MCF 10A (cell line): Measurements from ENCODE around the gene GOLGA8K. TPM values are rescaled to one million over a fixed set of nuclear protein-coding genes. Genes with fewer than 3 reads are reported as not detected.
"Not testable (repeated sequence)": the region's sequence is repeated elsewhere in the genome, so short reads cannot be mapped to it uniquely, and the experiment has no call there.

ENCODE experiments used
- BruUV-seq: library from RNA; stranded (reverse); fragments of 400-500 nt; replicated peaks from 2 replicates; lab custom pipeline; 2021; lab: Mats Ljungman, UMichigan
- CTCF ChIA-PET: fragments of 300-600 bp; sonication (Branson Sonifier 250); formaldehyde crosslinking; extraction: SDS; loops from one replicate; lab custom pipeline; 2021; ENCODE audit warnings: antibody characterized with exemption, inconsistent platforms; lab: Yijun Ruan, JAX
- POLR2A ChIA-PET: fragments of 300-600, 350-650 bp; sonication (Branson Sonifier 250); formaldehyde crosslinking; extraction: SDS; loops from one replicate; lab custom pipeline; 2020; ENCODE audit warnings: antibody characterized with exemption, inconsistent platforms; lab: Yijun Ruan, JAX
- DNase-seq: peaks from one replicate; pipeline ENCODE4 v3.0.0-alpha.2; 2018; ENCODE audit not compliant: unreplicated experiment
- H3K27ac Mint-ChIP-seq: one replicate; pipeline ENCODE4 v1.8.0; 2022; ENCODE audit warnings: mild to moderate bottlenecking, low read depth, mixed read lengths; ENCODE audit not compliant: unreplicated experiment
- H3K27me3 Mint-ChIP-seq: one replicate; pipeline ENCODE4 v1.8.0; 2022; ENCODE audit warnings: mixed read lengths; ENCODE audit not compliant: insufficient read depth, unreplicated experiment
- H3K36me3 Mint-ChIP-seq: one replicate; pipeline ENCODE4 v1.8.0; 2022; ENCODE audit warnings: mild to moderate bottlenecking, moderate library complexity, mixed read lengths; ENCODE audit not compliant: insufficient read depth, unreplicated experiment
- H3K4me1 Mint-ChIP-seq: one replicate; pipeline ENCODE4 v1.8.0; 2022; ENCODE audit warnings: mixed read lengths; ENCODE audit not compliant: insufficient read depth, unreplicated experiment
- H3K4me3 Mint-ChIP-seq: one replicate; pipeline ENCODE4 v1.8.0; 2022; ENCODE audit warnings: mild to moderate bottlenecking, moderate library complexity, mixed read lengths; ENCODE audit not compliant: unreplicated experiment
- H3K9me3 Mint-ChIP-seq: one replicate; pipeline ENCODE4 v1.8.0; 2022; ENCODE audit warnings: mixed read lengths; ENCODE audit not compliant: unreplicated experiment
- intact Hi-C: fragments of 100-400 bp; cut with micrococcal nuclease; formaldehyde crosslinking; loops from 2 replicates; pipeline ENCODE4 v1.14.1; 2022
- total RNA-seq: library from RNA; stranded (reverse); gene quantifications from 2 replicates; pipeline ENCODE4 v1.2.3, GENCODE V29; 2022

Gene GOLGA8K
- total RNA-seq, 1 experiment from 2014 or later: not detected

DNA sequence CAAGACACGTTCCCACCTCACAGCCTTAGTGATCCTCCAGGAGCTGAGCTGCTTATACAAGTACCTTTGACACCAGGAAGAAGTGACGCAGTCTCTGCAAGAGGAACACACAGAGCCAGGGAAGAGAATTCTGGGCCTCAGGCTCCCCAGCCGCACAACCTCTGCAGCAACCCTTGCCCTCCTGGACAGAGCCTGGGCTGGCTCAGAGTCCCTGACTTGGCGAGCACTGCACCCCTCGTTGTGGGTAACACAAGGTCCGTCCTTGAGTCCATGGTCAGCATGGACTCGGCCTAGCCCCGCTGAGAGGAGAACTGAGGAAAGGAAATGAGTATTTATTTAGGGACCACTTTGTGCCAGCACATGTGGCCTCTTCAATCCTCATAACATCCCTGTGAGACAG, 39.6 kb downstream of the GOLGA8K start:
- DNase-seq, CTCF ChIA-PET, H3K4me1 Mint-ChIP-seq, H3K27me3 Mint-ChIP-seq, intact Hi-C loops, H3K27ac Mint-ChIP-seq, H3K9me3 Mint-ChIP-seq, H3K36me3 Mint-ChIP-seq, BruUV-seq, POLR2A ChIA-PET, H3K4me3 Mint-ChIP-seq: not testable (repeated sequence)

DNA sequence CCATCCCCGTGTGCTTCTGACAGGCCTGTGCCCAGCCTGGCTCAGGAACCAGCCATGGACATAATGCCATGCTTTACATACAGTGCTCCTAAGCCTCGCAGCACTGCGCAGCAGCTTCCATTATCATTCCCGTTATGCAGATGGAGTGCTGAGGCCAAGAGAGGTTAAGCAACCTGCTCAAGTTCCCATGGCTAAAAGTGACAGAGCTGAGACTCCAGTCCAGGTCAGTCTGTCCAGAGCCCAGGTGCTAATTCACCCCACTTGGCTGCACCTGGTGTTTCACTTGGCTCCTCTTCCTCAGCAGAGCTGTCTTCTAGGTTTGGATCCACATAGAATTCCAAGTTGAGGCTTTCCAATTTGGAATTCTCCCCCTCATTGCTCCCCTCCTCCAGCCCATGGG, 41.4 kb downstream of the GOLGA8K start:
- not testable (repeated sequence) for H3K4me1 Mint-ChIP-seq, H3K27ac Mint-ChIP-seq

DNA sequence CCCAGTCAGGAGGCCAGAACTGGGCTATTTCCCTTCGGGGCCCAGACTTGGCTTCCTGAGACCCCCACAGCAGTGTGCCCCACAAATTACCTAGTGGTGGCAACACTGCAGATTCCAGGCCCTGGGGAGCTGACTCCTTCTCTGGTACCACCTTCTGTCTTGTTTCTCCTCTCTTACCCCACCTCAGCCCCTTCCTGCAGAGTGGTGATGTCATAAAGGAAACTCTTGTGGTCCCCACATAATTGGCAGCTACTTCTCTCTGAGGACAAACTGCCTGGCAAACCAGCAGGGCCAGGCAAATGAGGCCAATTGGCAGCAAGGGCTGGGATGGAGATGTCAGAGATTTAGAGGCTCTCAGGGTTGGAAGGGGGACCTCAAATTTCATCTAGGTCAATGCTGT, 44.6 kb downstream of the GOLGA8K start:
- H3K27ac Mint-ChIP-seq, H3K27me3 Mint-ChIP-seq, POLR2A ChIA-PET, intact Hi-C loops, DNase-seq, H3K9me3 Mint-ChIP-seq, BruUV-seq, H3K36me3 Mint-ChIP-seq, H3K4me3 Mint-ChIP-seq, H3K4me1 Mint-ChIP-seq, CTCF ChIA-PET: not testable (repeated sequence)

More for the DNA sequence above, 41.4 kb downstream of the GOLGA8K start:
- BruUV-seq, intact Hi-C loops, POLR2A ChIA-PET, H3K4me3 Mint-ChIP-seq, H3K27me3 Mint-ChIP-seq, DNase-seq, CTCF ChIA-PET, H3K36me3 Mint-ChIP-seq, H3K9me3 Mint-ChIP-seq: not testable (repeated sequence)

DNA sequence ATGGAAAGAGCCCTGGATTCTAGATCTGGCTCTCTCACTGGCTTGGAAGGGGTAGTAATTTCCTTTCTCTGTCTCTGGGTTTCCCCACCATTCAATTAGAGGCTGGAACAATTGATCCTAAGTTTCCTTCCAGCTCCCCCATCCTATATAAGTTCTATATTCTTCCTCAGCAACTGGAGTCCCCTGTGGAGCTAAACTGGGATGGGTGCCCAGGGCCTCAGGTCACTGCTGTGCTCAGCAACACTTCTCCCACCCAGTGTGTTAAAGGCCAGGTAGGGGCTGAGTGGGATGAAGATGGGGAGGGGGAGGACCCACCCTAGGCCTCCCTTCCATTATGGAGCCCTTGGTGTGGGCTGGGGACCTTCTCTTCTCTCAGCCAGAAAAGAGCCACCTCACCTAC, 46.2 kb downstream of the GOLGA8K start:
- H3K4me3 Mint-ChIP-seq, H3K4me1 Mint-ChIP-seq, H3K27ac Mint-ChIP-seq, POLR2A ChIA-PET, CTCF ChIA-PET, intact Hi-C loops, H3K9me3 Mint-ChIP-seq, DNase-seq, BruUV-seq, H3K27me3 Mint-ChIP-seq, H3K36me3 Mint-ChIP-seq: not testable (repeated sequence)

DNA sequence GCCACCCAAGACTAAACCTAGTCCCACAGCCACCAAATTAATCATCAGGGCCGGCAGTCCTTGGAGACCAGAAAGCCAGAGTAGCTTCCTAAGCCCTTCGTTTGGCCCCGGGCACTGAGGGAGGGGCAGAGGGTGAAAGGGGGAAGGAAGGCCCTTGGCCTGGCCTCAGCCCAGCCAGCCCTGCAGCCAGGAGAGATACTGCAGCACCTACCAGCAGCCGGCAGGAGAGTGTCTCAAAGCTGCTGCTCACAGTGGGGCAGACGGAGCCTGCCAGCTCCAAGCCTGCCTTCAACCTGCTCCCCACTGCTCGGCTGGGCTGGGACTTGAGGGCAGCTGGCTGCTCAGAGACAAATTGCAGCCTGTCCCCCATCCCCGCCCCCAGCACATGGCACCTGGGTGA, 50.3 kb downstream of the GOLGA8K start:
- H3K27ac Mint-ChIP-seq, BruUV-seq, intact Hi-C loops, H3K9me3 Mint-ChIP-seq, H3K4me3 Mint-ChIP-seq, H3K4me1 Mint-ChIP-seq, DNase-seq, POLR2A ChIA-PET, H3K27me3 Mint-ChIP-seq, H3K36me3 Mint-ChIP-seq, CTCF ChIA-PET: not testable (repeated sequence)

DNA sequence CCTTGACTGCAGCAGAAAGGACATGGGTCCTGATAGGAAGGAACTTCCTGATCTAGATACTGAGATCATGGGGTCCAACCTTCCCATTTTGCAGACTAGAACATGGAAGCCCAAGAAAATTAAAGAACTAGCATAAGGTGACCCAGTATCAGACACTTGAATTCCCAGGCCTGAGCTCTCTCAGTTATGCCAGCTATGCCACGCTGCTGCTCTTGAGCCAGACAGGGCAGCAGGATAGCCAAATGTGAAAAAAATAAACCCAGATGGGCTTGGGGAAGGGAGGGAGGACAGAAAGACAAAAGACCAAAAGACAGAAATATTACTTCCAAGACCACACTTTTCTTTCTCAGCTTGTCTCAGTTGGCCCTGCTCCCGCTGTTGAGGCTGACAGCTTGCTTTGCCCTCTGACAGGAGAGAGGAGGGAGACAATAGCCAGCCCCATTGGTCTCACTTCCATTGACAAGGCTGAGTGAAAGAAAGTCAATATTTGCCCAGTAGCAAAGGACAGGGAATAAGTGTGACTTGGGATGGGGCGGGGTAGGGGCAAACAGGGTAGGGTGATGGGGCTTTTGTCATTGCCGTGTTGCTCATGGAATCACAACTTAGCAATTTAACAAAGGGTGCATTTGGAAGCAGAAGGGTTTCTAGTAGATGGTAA, 52.4 kb downstream of the GOLGA8K start:
- H3K4me1 Mint-ChIP-seq, H3K4me3 Mint-ChIP-seq, CTCF ChIA-PET, intact Hi-C loops, DNase-seq, H3K27me3 Mint-ChIP-seq, H3K36me3 Mint-ChIP-seq, BruUV-seq, POLR2A ChIA-PET, H3K27ac Mint-ChIP-seq, H3K9me3 Mint-ChIP-seq: not testable (repeated sequence)

DNA sequence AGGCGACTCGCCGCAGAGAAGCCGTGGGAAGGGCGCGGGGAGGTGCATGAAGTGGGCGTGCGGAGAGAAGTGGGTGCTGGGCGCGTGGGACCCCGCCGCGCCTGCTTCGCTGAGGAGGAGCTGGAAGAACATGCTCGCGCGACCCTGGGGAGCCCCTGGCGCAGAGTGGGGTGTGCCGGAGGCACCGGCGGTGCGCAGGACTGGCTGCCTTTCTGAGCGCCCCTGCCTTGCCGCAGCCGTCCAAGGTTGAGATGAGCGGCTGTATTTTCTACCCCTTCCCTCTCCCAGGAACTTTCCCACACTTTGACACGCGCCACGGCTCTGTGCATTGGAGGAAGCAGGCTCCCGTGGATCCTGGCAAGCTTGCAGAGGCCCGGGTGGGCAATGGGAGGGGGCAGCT, 56.1 kb downstream of the GOLGA8K start:
- H3K27ac Mint-ChIP-seq, H3K9me3 Mint-ChIP-seq, H3K27me3 Mint-ChIP-seq, H3K36me3 Mint-ChIP-seq, H3K4me1 Mint-ChIP-seq, BruUV-seq, DNase-seq, POLR2A ChIA-PET, H3K4me3 Mint-ChIP-seq, CTCF ChIA-PET, intact Hi-C loops: not testable (repeated sequence)

DNA sequence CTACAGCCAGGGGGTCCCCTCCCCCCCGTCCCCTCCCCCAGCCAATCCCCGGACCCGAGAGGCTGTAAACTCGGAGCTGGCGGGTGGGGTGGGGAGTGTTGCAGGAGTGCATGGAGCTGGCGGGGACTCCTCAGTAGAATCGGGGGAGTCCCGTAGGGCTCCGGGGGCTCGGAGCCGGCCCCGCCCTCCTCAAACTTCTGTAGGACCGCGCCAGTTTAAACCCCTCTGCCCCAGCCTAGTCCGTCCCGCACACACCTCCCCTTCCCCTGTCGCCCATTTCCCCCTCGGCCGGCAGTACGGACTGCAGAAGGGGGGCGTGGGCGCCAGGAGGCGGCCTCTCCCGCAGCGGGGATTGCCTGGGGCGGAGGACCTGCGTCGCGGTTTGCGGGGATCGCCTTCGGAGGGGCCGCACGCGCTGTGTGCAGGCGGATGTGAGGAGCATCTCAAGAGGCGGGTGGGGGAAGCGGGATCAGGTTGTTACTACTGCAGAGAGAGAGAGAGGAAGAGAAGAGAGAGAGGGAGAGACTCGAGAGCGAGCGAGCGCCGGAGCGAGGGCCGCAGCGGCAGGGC, 57.0 kb downstream of the GOLGA8K start:
- DNase-seq, H3K9me3 Mint-ChIP-seq, H3K4me3 Mint-ChIP-seq, BruUV-seq, intact Hi-C loops, H3K27me3 Mint-ChIP-seq, H3K4me1 Mint-ChIP-seq, H3K27ac Mint-ChIP-seq, H3K36me3 Mint-ChIP-seq, POLR2A ChIA-PET, CTCF ChIA-PET: not testable (repeated sequence)

DNA sequence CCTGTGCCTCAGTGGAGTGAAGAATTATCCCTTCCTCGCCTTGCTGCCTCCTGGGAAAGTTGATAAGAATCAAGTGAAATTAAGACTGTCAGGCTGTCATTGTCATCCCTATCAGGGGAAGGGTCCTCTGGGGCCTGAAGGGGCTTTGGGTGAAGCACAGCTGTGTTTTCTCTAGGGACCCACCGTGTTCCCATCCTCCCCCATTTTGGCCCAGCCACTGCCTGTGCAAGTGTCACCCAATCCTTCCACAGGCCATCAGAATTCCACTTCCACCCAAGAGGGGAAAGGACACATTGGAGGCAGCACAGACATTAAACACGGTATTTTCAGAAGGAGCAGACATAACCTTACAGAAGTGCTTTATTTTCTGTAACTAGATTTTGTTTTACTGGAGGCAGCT, 59.2 kb downstream of the GOLGA8K start:
- H3K4me3 Mint-ChIP-seq, H3K9me3 Mint-ChIP-seq, POLR2A ChIA-PET, DNase-seq, H3K36me3 Mint-ChIP-seq, H3K27ac Mint-ChIP-seq, H3K4me1 Mint-ChIP-seq, H3K27me3 Mint-ChIP-seq, BruUV-seq, intact Hi-C loops, CTCF ChIA-PET: not testable (repeated sequence)
